Measurements from ENCODE around the gene TRA2B.

DNA sequence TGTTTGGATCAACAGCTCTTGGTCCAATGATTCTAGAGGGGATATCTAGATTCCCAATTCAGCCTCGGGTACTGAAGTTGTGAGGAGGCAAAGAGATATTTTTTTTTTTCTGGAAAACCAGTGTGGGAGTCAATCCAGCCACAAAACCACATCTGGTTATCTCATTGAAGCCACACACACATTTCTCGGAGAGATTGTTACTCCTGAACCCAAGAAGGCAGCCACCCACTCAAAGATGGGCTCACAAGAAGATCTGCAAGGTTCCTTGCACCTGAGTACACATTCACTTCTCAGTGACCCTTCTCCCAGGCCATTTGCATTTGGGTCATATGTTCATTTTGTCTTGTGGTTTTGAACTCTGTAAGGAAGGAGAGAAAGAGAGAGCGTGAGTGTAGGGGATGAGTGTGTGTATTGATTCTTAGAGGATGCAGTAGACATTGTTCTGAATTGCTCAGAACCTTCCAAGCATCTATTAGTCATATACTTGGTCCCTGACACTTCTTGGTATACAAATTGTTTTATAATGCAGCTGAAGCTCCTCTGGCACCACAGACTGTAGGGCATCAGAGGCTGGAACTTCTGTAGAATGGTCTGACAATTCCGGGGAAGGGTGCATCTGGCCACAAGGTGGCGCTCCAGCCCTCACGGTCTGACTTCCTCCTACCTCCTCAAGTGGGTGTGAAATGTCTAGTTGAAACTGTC lies 39.3 kb upstream of the TRA2B start:
- TF ChIP-seq CTCF (IDR thresholded peaks at IDR 0.05) (peak; percentile 97), ZFX (IDR thresholded peaks at IDR 0.05; ENCODE audit: borderline replicate concordance) (no peak)

Data from 22Rv1 (cell line).